GM18507 (cell line): Measurements from ENCODE around the gene SRPX.

Experiments used
- DNase-seq: peaks from one replicate; pipeline ENCODE4 v3.0.0; 2011; ENCODE audit warnings: low read depth; ENCODE audit not compliant: insufficient read length; ENCODE audit errors: extremely low spot score
- FAIRE-seq: peaks from 2 replicates; lab custom pipeline; 2011; peaks lifted over from hg19 to GRCh38; lab: Jason Lieb, UNC

Gene SRPX

GRCh38 chrX:38103857-38104812, 116.5 kb downstream of the SRPX start:
- FAIRE-seq (peak; percentile 98), DNase-seq (no peak)

- FAIRE-seq (peak; percentile 65), DNase-seq (no peak)
Measured at GRCh38 chrX:38102875-38103274, 117.8 kb downstream of the SRPX start.

GRCh38 chrX:38102240-38102639, 118.4 kb downstream of the SRPX start:
- peak; percentile 63 for FAIRE-seq
- DNase-seq, result no peak

DNA sequence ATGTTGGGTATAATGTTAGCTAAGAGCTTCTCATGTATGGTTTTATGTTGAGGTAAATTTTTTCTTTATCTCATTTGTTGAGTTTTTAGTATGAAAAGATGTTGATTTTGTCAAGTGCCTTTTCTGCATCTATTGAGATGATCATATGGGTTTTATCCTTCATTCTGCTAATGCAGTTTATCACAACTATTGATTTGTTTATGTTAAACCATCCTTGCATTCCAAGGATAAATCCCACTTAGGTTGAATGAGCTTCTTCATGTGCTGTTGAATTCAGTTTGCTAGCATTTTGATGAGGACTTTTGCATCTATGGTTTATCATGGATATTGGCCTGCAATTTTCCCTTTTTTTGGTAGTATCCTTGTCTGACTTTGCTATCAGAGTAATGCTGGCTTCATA, 121.0 kb downstream of the SRPX start:
- DNase-seq (no peak), FAIRE-seq (no peak)
